HG02610 (cell line): ENCODE results near the gene CD99.
"Not testable (repeated sequence)": the region's sequence is repeated elsewhere in the genome, so short reads cannot be mapped to it uniquely, and the experiment has no call there.

Source experiments
- ATAC-seq: cut with Tn5 transposase; IDR thresholded peaks from one replicate; pipeline ENCODE4 v1.9.1; 2021; ENCODE audit warnings: mild to moderate bottlenecking, moderate library complexity; ENCODE audit not compliant: unreplicated experiment

CD99 gene

GRCh38 chrX:2673611-2674010, 17.5 kb upstream of the CD99 start:
- ATAC-seq = no peak

GRCh38 chrX:2675657-2676200, 15.4 kb upstream of the CD99 start:
- not testable (repeated sequence) for ATAC-seq

GRCh38 chrX:2676794-2677675, 14.1 kb upstream of the CD99 start:
- ATAC-seq = no peak

- no peak for ATAC-seq
Observed at GRCh38 chrX:2677764-2678163, 13.3 kb upstream of the CD99 start.

- ATAC-seq = no peak
Observed at GRCh38 chrX:2678583-2678982, 12.5 kb upstream of the CD99 start.

- ATAC-seq = no peak
Observed at GRCh38 chrX:2679534-2680485, 11.3 kb upstream of the CD99 start.

- ATAC-seq = no peak
Observed at GRCh38 chrX:2680486-2681348, 10.4 kb upstream of the CD99 start.

GRCh38 chrX:2682565-2683177, 8.4 kb upstream of the CD99 start:
- no peak for ATAC-seq

GRCh38 chrX:2684256-2684655, 6.8 kb upstream of the CD99 start:
- no peak for ATAC-seq

GRCh38 chrX:2685886-2686285, 5.2 kb upstream of the CD99 start:
- no peak for ATAC-seq

GRCh38 chrX:2689773-2690666, 1.1 kb upstream of the CD99 start:
- no peak for ATAC-seq

GRCh38 chrX:2691543-2692220, 587 bp downstream of the CD99 start:
- no peak for ATAC-seq

GRCh38 chrX:2692221-2693112, 1.4 kb downstream of the CD99 start:
- ATAC-seq = no peak

GRCh38 chrX:2693113-2694002, 2.3 kb downstream of the CD99 start:
- no peak for ATAC-seq

GRCh38 chrX:2694914-2695267, 3.8 kb downstream of the CD99 start:
- ATAC-seq = no peak

- peak; percentile 87 for ATAC-seq
Observed at GRCh38 chrX:2696698-2697215, 5.7 kb downstream of the CD99 start.
